ENCODE measurements around the gene OSBPL5. TPM values are rescaled to one million over a fixed set of nuclear protein-coding genes. Genes with fewer than 3 reads are reported as not detected.

The OSBPL5 gene
- total RNA-seq, 4 donors from 2014 or later = 59.6 to 119 (median 71.7) TPM

DNA sequence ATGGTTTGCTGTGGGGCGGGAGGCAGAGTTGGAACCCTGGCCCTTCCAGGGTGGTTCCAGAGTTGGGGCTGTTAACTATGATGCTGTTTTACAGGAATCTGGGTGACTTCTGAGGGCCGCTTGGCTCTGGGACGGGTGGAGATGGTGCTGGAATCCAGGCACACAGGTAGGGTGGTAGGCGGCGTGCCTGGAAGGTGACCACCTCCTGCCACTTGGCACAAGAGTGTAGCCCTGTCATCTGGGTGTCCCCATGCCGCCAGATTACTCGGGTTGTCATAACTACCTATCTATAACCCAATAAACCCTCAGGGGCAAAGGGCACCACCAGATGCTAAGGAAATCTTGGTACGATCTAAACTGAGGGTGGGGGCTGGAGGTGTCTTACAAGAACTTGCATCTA, 109.2 kb downstream of the OSBPL5 start:
- DNase-seq (ENCODE audit: extremely low spot score) = no peak
- Histone ChIP-seq H3K27me3 (no peaks in the 10 kb centered on the region), H3K27ac (replicated peaks in 1 of 4) (peak overlapping the region in 1 of 4 donors; percentile 95), H3K4me3 (peak overlapping the region; percentile 95 to 99 (median 97)), H3K9me3 (no peaks in the 10 kb centered on the region), H3K36me3 (peaks cover 0 to 20% (median 13%) of the 10 kb centered on the region in 4 donors), H3K4me1 (peaks cover 32 to 67% (median 64%) of the 10 kb centered on the region in 4 donors)
- intact Hi-C loops (cut with DNase I) = no loop called here
- 87% methylated on average over 8 of the region's 8 CpGs for WGBS
- TF ChIP-seq CTCF (IDR thresholded peaks at IDR 0.05) (no peak), POLR2A (IDR thresholded peaks at IDR 0.05; ENCODE audit: low read depth) (no peak)

- intact Hi-C loops (cut with DNase I) = loop anchor here (5.0 kb wide), 1 partner anchor 40 kb away; no protein-coding TSS in a partner anchor
- Histone ChIP-seq H3K27me3 (no peaks in the 10 kb centered on the region), H3K36me3 (peaks cover 0 to 21% (median 16%) of the 10 kb centered on the region in 4 donors), H3K27ac (replicated peaks in 1 of 4) (peak overlapping the region in 2 of 4 donors; percentile 13 to 14), H3K4me3 (no peak overlapping the region), H3K9me3 (no peaks in the 10 kb centered on the region), H3K4me1 (peaks cover 41 to 91% (median 82%) of the 10 kb centered on the region in 4 donors)
- 82% methylated on average over 11 of the region's 11 CpGs for WGBS
- DNase-seq (ENCODE audit: extremely low spot score) = no peak
- TF ChIP-seq CTCF (IDR thresholded peaks at IDR 0.05) = no peak
- TF ChIP-seq POLR2AphosphoS5 (IDR thresholded peaks at IDR 0.05) = no peak
- TF ChIP-seq EP300 (IDR thresholded peaks at IDR 0.05) = no peak
- TF ChIP-seq POLR2A (IDR thresholded peaks at IDR 0.05; ENCODE audit: low read depth) = no peak
Measured at GRCh38 chr11:3052567-3052966, 112.5 kb downstream of the OSBPL5 start.

DNA sequence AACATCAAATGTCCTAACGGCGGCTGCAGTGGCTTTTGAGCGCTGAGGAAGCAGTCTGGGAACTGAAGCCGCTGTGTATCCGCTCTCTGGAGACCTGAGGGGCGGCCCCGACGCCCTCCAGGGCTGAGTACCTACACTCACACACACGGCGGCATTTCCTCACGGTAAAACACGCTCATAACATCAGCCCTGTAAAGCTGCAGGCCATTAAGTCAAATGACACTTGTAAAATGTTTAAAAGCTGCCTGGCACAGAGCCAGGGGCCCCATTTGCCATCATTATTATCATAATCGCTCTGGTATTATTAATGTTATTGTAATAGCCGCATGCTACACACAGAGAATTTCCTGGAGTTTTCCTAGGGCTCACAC, 113.0 kb downstream of the OSBPL5 start:
- no peak for TF ChIP-seq POLR2AphosphoS5 (IDR thresholded peaks at IDR 0.05)
- no peak for TF ChIP-seq CTCF (IDR thresholded peaks at IDR 0.05)
- no peak for TF ChIP-seq EP300 (IDR thresholded peaks at IDR 0.05)
- no peak for TF ChIP-seq POLR2A (IDR thresholded peaks at IDR 0.05; ENCODE audit: low read depth)
- WGBS = 51% methylated on average over 14 of the region's 14 CpGs
- intact Hi-C loops (cut with DNase I) = loop anchor here (5.0 kb wide), 1 partner anchor 40 kb away; no protein-coding TSS in a partner anchor
- Histone ChIP-seq H3K27me3 (no peaks in the 10 kb centered on the region), H3K4me1 (peaks cover 41 to 90% (median 82%) of the 10 kb centered on the region in 4 donors), H3K36me3 (peaks cover 0 to 25% (median 18%) of the 10 kb centered on the region in 4 donors), H3K27ac (replicated peaks in 1 of 4) (peak overlapping the region in 2 of 4 donors; percentile 13 to 88), H3K9me3 (no peaks in the 10 kb centered on the region), H3K4me3 (no peak overlapping the region)
- no peak for DNase-seq (ENCODE audit: extremely low spot score)

DNA sequence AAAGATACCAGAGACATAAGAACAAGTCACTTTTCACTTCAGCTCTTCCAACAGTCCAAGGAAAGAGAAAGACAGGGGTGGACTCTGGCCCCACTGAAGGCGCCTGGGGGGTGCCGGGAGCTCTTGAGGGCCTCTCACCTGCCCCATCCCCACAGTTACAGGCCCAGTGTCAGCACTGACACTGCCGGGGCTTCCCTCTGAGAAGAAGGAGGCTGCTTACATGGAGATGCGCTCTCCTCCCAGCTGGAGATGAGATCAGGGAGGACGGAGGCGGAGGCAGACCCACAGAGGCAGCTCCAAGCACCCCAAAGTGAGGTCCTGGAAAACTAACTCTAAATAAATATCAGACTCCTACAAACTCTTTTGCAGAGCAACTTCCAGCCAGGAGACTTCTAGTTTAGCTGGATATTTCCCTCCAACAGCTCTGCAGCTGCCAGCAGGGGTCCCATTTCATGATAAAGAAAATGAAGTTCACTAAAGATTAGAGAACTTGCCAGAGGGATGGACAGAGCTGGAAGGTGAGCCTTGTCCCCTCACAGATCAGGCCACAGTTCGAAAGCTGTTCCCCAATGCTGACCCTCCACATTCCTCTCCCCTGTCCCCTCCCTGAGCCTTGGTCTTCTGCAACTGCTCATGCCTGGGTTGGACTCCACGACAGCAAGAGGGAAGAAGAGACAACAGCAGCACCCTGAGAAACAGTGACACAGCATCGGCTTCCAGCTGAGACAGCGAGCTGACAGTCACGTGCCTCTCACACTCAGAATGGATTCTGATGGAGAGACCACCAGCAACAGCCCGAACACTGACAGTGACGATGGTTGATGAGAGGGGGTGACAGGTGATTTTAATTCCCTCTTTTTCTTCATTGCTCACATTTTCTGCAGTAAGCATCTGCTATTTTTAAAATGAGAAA, 113.7 kb downstream of the OSBPL5 start:
- no peaks in the 10 kb centered on the region for H3K9me3 ChIP-seq
- DNase-seq (ENCODE audit: extremely low spot score) = no peak
- no peak overlapping the region for H3K4me3 ChIP-seq
- intact Hi-C loops (cut with DNase I) = loop anchor here (5.0 kb wide), 1 partner anchor 41 kb away; no protein-coding TSS in a partner anchor
- no peaks in the 10 kb centered on the region for H3K27me3 ChIP-seq
- peak overlapping the region in 2 of 4 donors; percentile 33 to 88 for H3K27ac ChIP-seq (replicated peaks in 1 of 4)
- 70% methylated on average over 10 of the region's 13 CpGs for WGBS
- peaks cover 38 to 86% (median 78%) of the 10 kb centered on the region in 4 donors for H3K4me1 ChIP-seq
- H3K36me3 ChIP-seq = peaks cover 0 to 27% (median 20%) of the 10 kb centered on the region in 4 donors
- TF ChIP-seq POLR2AphosphoS5 (IDR thresholded peaks at IDR 0.05) = no peak
- no peak for TF ChIP-seq EP300 (IDR thresholded peaks at IDR 0.05)
- TF ChIP-seq POLR2A (IDR thresholded peaks at IDR 0.05; ENCODE audit: low read depth) = no peak
